Liver (tissue), 9 donors: Measurements from ENCODE around the gene EIF4E2. TPM values are rescaled to one million over a fixed set of nuclear protein-coding genes. Genes with fewer than 3 reads are reported as not detected.

Source experiments
- DNase-seq: peaks from one replicate; pipeline ENCODE4 v3.0.0-alpha.2; 2017; ENCODE audit warnings: low spot score
- H3K27ac ChIP-seq, 2 donors: one replicate each; pipeline ENCODE4 v1.7.0; 2013; ENCODE audit warnings: inconsistent platforms in 2 of 2, low read length in 2 of 2, control low read depth in 1 of 2, low read depth in 1 of 2, mild to moderate bottlenecking in 1 of 2
- H3K27me3 ChIP-seq, 4 donors: one replicate each; pipeline versions ENCODE4 v1.6.1 to v1.7.0; 2013; ENCODE audit warnings: low read length in 3 of 4, inconsistent platforms in 1 of 4, mild to moderate bottlenecking in 1 of 4, moderate library complexity in 1 of 4; ENCODE audit not compliant: control insufficient read depth in 4 of 4, insufficient read depth in 4 of 4
- H3K36me3 ChIP-seq, 4 donors: one replicate each; pipeline versions ENCODE4 v1.6.1 to v1.7.0; 2013; ENCODE audit warnings: low read length in 3 of 4, mild to moderate bottlenecking in 3 of 4, low read depth in 1 of 4, moderate library complexity in 1 of 4; ENCODE audit not compliant: control insufficient read depth in 4 of 4, insufficient read depth in 3 of 4
- H3K4me1 ChIP-seq, 4 donors: one replicate each; pipeline versions ENCODE4 v1.6.1 to v1.7.0; 2013; ENCODE audit warnings: low read length in 3 of 4, mild to moderate bottlenecking in 3 of 4, moderate library complexity in 1 of 4; ENCODE audit not compliant: control insufficient read depth in 4 of 4, insufficient read depth in 4 of 4
- H3K4me3 ChIP-seq, 3 donors: one replicate each; pipeline versions ENCODE4 v1.6.1 to v1.7.0; 2013; ENCODE audit warnings: low read length in 3 of 3, control low read depth in 1 of 3, low read depth in 1 of 3, mild to moderate bottlenecking in 1 of 3
- H3K9ac ChIP-seq, 2 donors: one replicate each; pipeline ENCODE4 v1.7.0; 2013; ENCODE audit warnings: low read length in 2 of 2, mild to moderate bottlenecking in 2 of 2, moderate library complexity in 2 of 2, control low read depth in 1 of 2, low read depth in 1 of 2
- H3K9me3 ChIP-seq, 4 donors: one replicate each; pipeline versions ENCODE4 v1.6.1 to v1.7.0; 2013; ENCODE audit warnings: low read length in 3 of 4; ENCODE audit not compliant: control insufficient read depth in 4 of 4
- ATF3 ChIP-seq: IDR thresholded peaks from 2 replicates; pipeline ENCODE4 v1.6.1; 2016; ENCODE audit warnings: antibody characterized with exemption
- EGR1 ChIP-seq, 2 donors: IDR thresholded peaks; 2 replicates each; pipeline ENCODE4 v1.6.1; 2016 to 2018; ENCODE audit warnings: antibody characterized with exemption in 2 of 2, low read depth in 2 of 2
- FOXA1 ChIP-seq: IDR thresholded peaks from 2 replicates; pipeline ENCODE4 v1.6.1; 2016; ENCODE audit warnings: antibody characterized with exemption
- FOXA2 ChIP-seq: IDR thresholded peaks from 2 replicates; pipeline ENCODE4 v1.6.1; 2016; ENCODE audit warnings: antibody characterized with exemption
- GABPA ChIP-seq, 2 donors: IDR thresholded peaks in 1 of 2; conservative IDR thresholded peaks in 1 of 2; 2 replicates each; pipeline ENCODE4 v1.6.1; 2016; ENCODE audit warnings: antibody characterized with exemption in 2 of 2, mild to moderate bottlenecking in 1 of 2, moderate library complexity in 1 of 2
- HNF4G ChIP-seq: IDR thresholded peaks from 2 replicates; pipeline ENCODE4 v1.6.1; 2016; ENCODE audit warnings: antibody characterized with exemption
- JUND ChIP-seq, 2 donors: IDR thresholded peaks; 2 replicates each; pipeline ENCODE4 v1.6.1; 2016; ENCODE audit warnings: antibody characterized with exemption in 2 of 2
- NR2F2 ChIP-seq: IDR thresholded peaks from 2 replicates; pipeline ENCODE4 v1.6.1; 2016; ENCODE audit warnings: antibody characterized with exemption
- RAD21 ChIP-seq, 2 donors: IDR thresholded peaks; 2 replicates each; pipeline ENCODE4 v1.6.1; 2016; ENCODE audit warnings: antibody characterized with exemption in 2 of 2, mild to moderate bottlenecking in 2 of 2
- SP1 ChIP-seq: IDR thresholded peaks from 2 replicates; pipeline ENCODE4 v1.6.1; 2018; ENCODE audit warnings: antibody characterized with exemption, mild to moderate bottlenecking
- TAF1 ChIP-seq: conservative IDR thresholded peaks from 2 replicates; pipeline ENCODE4 v1.6.1; 2016; ENCODE audit warnings: antibody characterized with exemption, mild to moderate bottlenecking
- YY1 ChIP-seq: IDR thresholded peaks from 2 replicates; pipeline ENCODE4 v1.6.1; 2016; ENCODE audit warnings: antibody characterized with exemption, mild to moderate bottlenecking
- WGBS: extraction: QIAGEN DNeasy Blood & Tissue Kit; methylation state at CpG from one replicate; pipeline ENCODE4 v1.1.7; 2013; 5-methylcytosine and 5-hydroxymethylcytosine counted together
- polyA plus RNA-seq, 2 donors: library from polyadenylated mRNA; stranded (reverse) in 1 of 2; unstranded in 1 of 2; fragments of 200-250 nt in 1 of 2; fragments of >200 nt in 1 of 2; fragmentation: Nextera tagmentation in 1 of 2; extraction: Ambion mirVana in 1 of 2; gene quantifications; one replicate each; pipeline versions ENCODE4 v1.2.1 to v1.2.3, GENCODE V29; 2013 to 2015
- total RNA-seq, 2 donors: library from RNA; depleted of rRNA; stranded (reverse); fragments of >200 nt; gene quantifications; one replicate each; pipeline ENCODE4 v1.2.3, GENCODE V29; 2014
- TF ChIP-seq, protein P1 (sequence below): IDR thresholded peaks from 2 replicates; pipeline ENCODE4 v1.6.1; 2016; ENCODE audit warnings: antibody characterized with exemption
- TF ChIP-seq, protein P2 (sequence below): fragments of 150-350 bp; IDR thresholded peaks from 2 replicates; pipeline ENCODE4 v1.5.1; 2017; ENCODE audit warnings: improper control_type of control experiment, low read depth, low read length; ENCODE audit not compliant: missing input control
- TF ChIP-seq, protein P3 (sequence below): IDR thresholded peaks from 2 replicates; pipeline ENCODE4 v1.6.1; 2016; ENCODE audit warnings: antibody characterized with exemption, mild to moderate bottlenecking
- TF ChIP-seq, protein P4 (sequence below): IDR thresholded peaks from 2 replicates; pipeline ENCODE4 v1.6.1; 2016; ENCODE audit warnings: antibody characterized with exemption
- donor health status: healthy.
- donor health status: healthy.
- donor health status: healthy.
- donor health status: healthy.
- donor health status: healthy.

EIF4E2 gene
- total and polyA plus RNA-seq, 4 donors = 30.0 to 46.9 (median 45.4) TPM

GRCh38 chr2:232501794-232502390 is 48.6 kb upstream of the EIF4E2 start:
- WGBS = 71% methylated on average over 10 of the region's 10 CpGs
- Histone ChIP-seq H3K36me3 (peaks cover 0 to 1% (median 0%) of the 10 kb centered on the region in 4 donors), H3K27me3 (no peaks in the 10 kb centered on the region), H3K27ac (no peak overlapping the region), H3K9me3 (no peaks in the 10 kb centered on the region), H3K4me3 (no peak overlapping the region), H3K9ac (no peak overlapping the region), H3K4me1 (peaks cover 2 to 9% (median 5%) of the 10 kb centered on the region in 4 donors)
- TF ChIP-seq, protein P1, sequence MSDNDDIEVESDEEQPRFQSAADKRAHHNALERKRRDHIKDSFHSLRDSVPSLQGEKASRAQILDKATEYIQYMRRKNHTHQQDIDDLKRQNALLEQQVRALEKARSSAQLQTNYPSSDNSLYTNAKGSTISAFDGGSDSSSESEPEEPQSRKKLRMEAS = no peak
- TF ChIP-seq GABPA (IDR thresholded peaks at IDR 0.05 in 1 of 2, conservative IDR thresholded peaks at IDR 0.05 in 1 of 2) (no peak), ATF3 (no peak), SP1 (no peak), FOXA1 (no peak), EGR1 (IDR thresholded peaks at IDR 0.05; ENCODE audit: low read depth in 2 of 2) (no peak), YY1 (no peak), TAF1 (no peak), NR2F2 (no peak), FOXA2 (no peak), HNF4G (no peak), RAD21 (IDR thresholded peaks at IDR 0.05) (no peak)
- TF ChIP-seq, protein P2, sequence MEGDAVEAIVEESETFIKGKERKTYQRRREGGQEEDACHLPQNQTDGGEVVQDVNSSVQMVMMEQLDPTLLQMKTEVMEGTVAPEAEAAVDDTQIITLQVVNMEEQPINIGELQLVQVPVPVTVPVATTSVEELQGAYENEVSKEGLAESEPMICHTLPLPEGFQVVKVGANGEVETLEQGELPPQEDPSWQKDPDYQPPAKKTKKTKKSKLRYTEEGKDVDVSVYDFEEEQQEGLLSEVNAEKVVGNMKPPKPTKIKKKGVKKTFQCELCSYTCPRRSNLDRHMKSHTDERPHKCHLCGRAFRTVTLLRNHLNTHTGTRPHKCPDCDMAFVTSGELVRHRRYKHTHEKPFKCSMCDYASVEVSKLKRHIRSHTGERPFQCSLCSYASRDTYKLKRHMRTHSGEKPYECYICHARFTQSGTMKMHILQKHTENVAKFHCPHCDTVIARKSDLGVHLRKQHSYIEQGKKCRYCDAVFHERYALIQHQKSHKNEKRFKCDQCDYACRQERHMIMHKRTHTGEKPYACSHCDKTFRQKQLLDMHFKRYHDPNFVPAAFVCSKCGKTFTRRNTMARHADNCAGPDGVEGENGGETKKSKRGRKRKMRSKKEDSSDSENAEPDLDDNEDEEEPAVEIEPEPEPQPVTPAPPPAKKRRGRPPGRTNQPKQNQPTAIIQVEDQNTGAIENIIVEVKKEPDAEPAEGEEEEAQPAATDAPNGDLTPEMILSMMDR = no peak
- TF ChIP-seq, protein P3, sequence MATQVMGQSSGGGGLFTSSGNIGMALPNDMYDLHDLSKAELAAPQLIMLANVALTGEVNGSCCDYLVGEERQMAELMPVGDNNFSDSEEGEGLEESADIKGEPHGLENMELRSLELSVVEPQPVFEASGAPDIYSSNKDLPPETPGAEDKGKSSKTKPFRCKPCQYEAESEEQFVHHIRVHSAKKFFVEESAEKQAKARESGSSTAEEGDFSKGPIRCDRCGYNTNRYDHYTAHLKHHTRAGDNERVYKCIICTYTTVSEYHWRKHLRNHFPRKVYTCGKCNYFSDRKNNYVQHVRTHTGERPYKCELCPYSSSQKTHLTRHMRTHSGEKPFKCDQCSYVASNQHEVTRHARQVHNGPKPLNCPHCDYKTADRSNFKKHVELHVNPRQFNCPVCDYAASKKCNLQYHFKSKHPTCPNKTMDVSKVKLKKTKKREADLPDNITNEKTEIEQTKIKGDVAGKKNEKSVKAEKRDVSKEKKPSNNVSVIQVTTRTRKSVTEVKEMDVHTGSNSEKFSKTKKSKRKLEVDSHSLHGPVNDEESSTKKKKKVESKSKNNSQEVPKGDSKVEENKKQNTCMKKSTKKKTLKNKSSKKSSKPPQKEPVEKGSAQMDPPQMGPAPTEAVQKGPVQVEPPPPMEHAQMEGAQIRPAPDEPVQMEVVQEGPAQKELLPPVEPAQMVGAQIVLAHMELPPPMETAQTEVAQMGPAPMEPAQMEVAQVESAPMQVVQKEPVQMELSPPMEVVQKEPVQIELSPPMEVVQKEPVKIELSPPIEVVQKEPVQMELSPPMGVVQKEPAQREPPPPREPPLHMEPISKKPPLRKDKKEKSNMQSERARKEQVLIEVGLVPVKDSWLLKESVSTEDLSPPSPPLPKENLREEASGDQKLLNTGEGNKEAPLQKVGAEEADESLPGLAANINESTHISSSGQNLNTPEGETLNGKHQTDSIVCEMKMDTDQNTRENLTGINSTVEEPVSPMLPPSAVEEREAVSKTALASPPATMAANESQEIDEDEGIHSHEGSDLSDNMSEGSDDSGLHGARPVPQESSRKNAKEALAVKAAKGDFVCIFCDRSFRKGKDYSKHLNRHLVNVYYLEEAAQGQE = no peak
- TF ChIP-seq, protein P4, sequence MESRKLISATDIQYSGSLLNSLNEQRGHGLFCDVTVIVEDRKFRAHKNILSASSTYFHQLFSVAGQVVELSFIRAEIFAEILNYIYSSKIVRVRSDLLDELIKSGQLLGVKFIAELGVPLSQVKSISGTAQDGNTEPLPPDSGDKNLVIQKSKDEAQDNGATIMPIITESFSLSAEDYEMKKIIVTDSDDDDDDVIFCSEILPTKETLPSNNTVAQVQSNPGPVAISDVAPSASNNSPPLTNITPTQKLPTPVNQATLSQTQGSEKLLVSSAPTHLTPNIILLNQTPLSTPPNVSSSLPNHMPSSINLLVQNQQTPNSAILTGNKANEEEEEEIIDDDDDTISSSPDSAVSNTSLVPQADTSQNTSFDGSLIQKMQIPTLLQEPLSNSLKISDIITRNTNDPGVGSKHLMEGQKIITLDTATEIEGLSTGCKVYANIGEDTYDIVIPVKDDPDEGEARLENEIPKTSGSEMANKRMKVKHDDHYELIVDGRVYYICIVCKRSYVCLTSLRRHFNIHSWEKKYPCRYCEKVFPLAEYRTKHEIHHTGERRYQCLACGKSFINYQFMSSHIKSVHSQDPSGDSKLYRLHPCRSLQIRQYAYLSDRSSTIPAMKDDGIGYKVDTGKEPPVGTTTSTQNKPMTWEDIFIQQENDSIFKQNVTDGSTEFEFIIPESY = no peak
- no peak for DNase-seq

DNA sequence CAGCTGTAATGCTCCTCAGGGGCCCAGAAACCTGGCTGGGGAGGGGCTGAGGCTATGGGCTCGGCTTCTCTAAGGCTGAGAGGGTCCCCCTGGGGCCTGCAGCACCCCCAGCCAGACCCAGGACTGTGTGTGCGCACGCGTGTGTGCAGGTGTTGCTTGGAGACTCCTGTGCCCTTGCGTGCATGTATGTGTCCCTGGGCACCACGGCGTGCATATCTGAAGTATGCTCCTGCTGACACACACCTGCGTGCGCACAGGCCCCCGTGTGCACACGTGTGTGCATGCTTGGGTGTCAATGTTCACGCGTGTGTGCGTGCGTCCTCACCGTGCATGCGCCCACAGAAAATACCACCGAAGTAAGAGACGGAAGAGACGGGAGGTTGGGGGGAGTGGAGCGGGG is 48.0 kb upstream of the EIF4E2 start:
- Histone ChIP-seq H3K4me3 (peak overlapping the region in 1 of 3 donors; percentile 39), H3K36me3 (peaks cover 0 to 1% (median 0%) of the 10 kb centered on the region in 4 donors), H3K9ac (no peak overlapping the region), H3K27ac (no peak overlapping the region), H3K4me1 (peaks cover 2 to 9% (median 5%) of the 10 kb centered on the region in 4 donors), H3K27me3 (no peaks in the 10 kb centered on the region), H3K9me3 (no peaks in the 10 kb centered on the region)
- WGBS = 55% methylated on average over 20 of the region's 21 CpGs
- TF ChIP-seq, protein P1 = no peak
- TF ChIP-seq TAF1 (no peak), EGR1 (IDR thresholded peaks at IDR 0.05; ENCODE audit: low read depth in 2 of 2) (no peak), JUND (IDR thresholded peaks at IDR 0.05) (no peak), FOXA2 (no peak)
- TF ChIP-seq, protein P2 = no peak
- DNase-seq = no peak
